Heart right ventricle (tissue), 16 donors: ENCODE measurements around the gene PRTFDC1. TPM values are rescaled to one million over a fixed set of nuclear protein-coding genes. Genes with fewer than 3 reads are reported as not detected.

ENCODE experiments used
- ATAC-seq, 8 donors: fragments of 200-7000 bp; cut with Tn5 transposase; one replicate each; pipeline ENCODE4 v1.9.1; 2020; ENCODE audit warnings: mild to moderate bottlenecking in 8 of 8, moderate library complexity in 8 of 8, moderate number of reproducible peaks in 1 of 8
- DNase-seq, 2 donors: peaks; one replicate each; pipeline ENCODE4 v3.0.0-alpha.2; 2020
- H3K27ac ChIP-seq, 10 donors: fragments of 200-600 bp; sonication (generic) in 2 of 10; one replicate each; pipeline versions ENCODE4 v1.5.0 to v1.8.0; 2020 to 2022; ENCODE audit warnings: mild to moderate bottlenecking in 3 of 10
- H3K27me3 ChIP-seq, 7 donors: fragments of 200-600 bp; one replicate each; pipeline ENCODE4 v1.8.0; 2021 to 2022; ENCODE audit warnings: mild to moderate bottlenecking in 2 of 7
- H3K36me3 ChIP-seq, 9 donors: fragments of 200-600 bp; sonication (generic) in 1 of 9; one replicate each; pipeline versions ENCODE4 v1.5.0 to v1.8.0; 2020 to 2022; ENCODE audit warnings: mild to moderate bottlenecking in 2 of 9
- H3K4me1 ChIP-seq, 9 donors: fragments of 200-600 bp; sonication (generic) in 1 of 9; one replicate each; pipeline versions ENCODE4 v1.5.0 to v1.8.0; 2020 to 2022; ENCODE audit warnings: mild to moderate bottlenecking in 4 of 9
- H3K4me3 ChIP-seq, 10 donors: fragments of 200-600 bp; sonication (generic) in 2 of 10; one replicate each; pipeline versions ENCODE4 v1.5.0 to v1.8.0; 2020 to 2022; ENCODE audit warnings: mild to moderate bottlenecking in 7 of 10, moderate library complexity in 2 of 10
- H3K9me3 ChIP-seq, 11 donors: fragments of 200-600 bp in 10 of 11; sonication (generic) in 2 of 11; one replicate each; pipeline versions ENCODE4 v1.5.0 to v1.8.0; 2013 to 2022; ENCODE audit warnings: mild to moderate bottlenecking in 2 of 11, control low read depth in 1 of 11, moderate library complexity in 1 of 11
- CTCF ChIP-seq, 9 donors: fragments of 200-600 bp; sonication (generic) in 2 of 9; IDR thresholded peaks; one replicate each; pipeline versions ENCODE4 v1.5.0 to v1.8.0; 2021 to 2022; ENCODE audit warnings: antibody characterized with exemption in 9 of 9, mild to moderate bottlenecking in 5 of 9, moderate library complexity in 1 of 9
- WGBS, 2 donors: extraction: QIAGEN DNeasy Blood & Tissue Kit; methylation state at CpG; one replicate each; pipeline ENCODE4 v1.1.7; 2013; ENCODE audit warnings: inconsistent platforms in 1 of 2; 5-methylcytosine and 5-hydroxymethylcytosine counted together
- intact Hi-C, 10 donors: fragments of 100-400 bp; cut with DNase I; formaldehyde crosslinking; loops; one replicate each; pipeline versions ENCODE4 v1.11.1 to v1.14.2; 2022
- polyA plus RNA-seq, 2 donors: library from polyadenylated mRNA; stranded (reverse); fragments of 200-250 nt; gene quantifications; one replicate each; pipeline ENCODE4 v1.2.3, GENCODE V29; 2013
- total RNA-seq, 10 donors: library from RNA; stranded (reverse); fragmentation: NEBNext Ultra II Directional in 3 of 10; extraction: Animal tissue kit (Norgen Biotek cat#: 25700) in 3 of 10; gene quantifications; one replicate each; pipeline versions ENCODE4 v1.2.1 to v1.2.4, GENCODE V29; 2021 to 2023
- donor health status: Arrhythmogenic right ventricular cardiomyopathy.
- donor health status: ischemic (EF 13 %, LVEDD 7.1; RV severe dilation, severe dysfunction).
- donor health status: healthy with polysubstance abuse.
- donor health status: DM: no; HTN: yes; CAD: no.
- donor health status: DM: no; HTN: no; CAD: no.
- donor health status: ischemic (EF 25% LVEDD 6.9; RV normal size, moderate dysfunction).
- donor health status: ischemic (EF 25% LVEDD 5.7; RV mildly dilated, moderate dysfunction).
- donor health status: healthy.
- donor health status: DM: yes; HTN: yes; CAD: no.
- donor health status: Ischemic cardiomyopathy.
- donor health status: ischemic (EF 35%, LVEDD 5.7; RV mildly dilated, moderate dysfunction).
- donor health status: nonischemic (EF 11% LVEDD 7.7; RV severe dilation, severe dysfunction).
- donor health status: DM: yes; HTN: yes; CAD: no.
- donor health status: PGD.
- donor health status: ischemic (EF 29% LVEDD 5.4; RV normal size, mild dysfunction).
- donor health status: nonischemic (EF 23%, LVEDD 6.1; RV moderate dilation, normal function).

PRTFDC1 gene
- total and polyA plus RNA-seq, 12 donors = 2.5 to 11.4 (median 5.0) TPM

GRCh38 chr10:24916365-24916764, 36.0 kb downstream of the PRTFDC1 start:
- 82 to 91% methylated on average over 2 of the region's 2 CpGs for WGBS, 2 donors
- intact Hi-C loops = no loop called here
- H3K9me3 ChIP-seq = peaks cover 0 to 9% (median 0%) of the 10 kb centered on the region in 11 donors
- ATAC-seq (no peak), DNase-seq (no peak)
- no peaks in the 10 kb centered on the region for H3K27me3 ChIP-seq
- H3K36me3 ChIP-seq = no peaks in the 10 kb centered on the region
- peaks cover 0 to 43% (median 8%) of the 10 kb centered on the region in 9 donors for H3K4me1 ChIP-seq
- H3K4me3 ChIP-seq = no peak overlapping the region
- H3K27ac ChIP-seq = no peak overlapping the region
- TF ChIP-seq CTCF (IDR thresholded peaks at IDR 0.05) = no peak

- no peak for DNase-seq
- Histone ChIP-seq H3K4me1 (peaks cover 0 to 38% (median 3%) of the 10 kb centered on the region in 9 donors), H3K27me3 (no peaks in the 10 kb centered on the region), H3K36me3 (no peaks in the 10 kb centered on the region), H3K9me3 (peaks cover 0 to 9% (median 0%) of the 10 kb centered on the region in 11 donors), H3K27ac (no peak overlapping the region), H3K4me3 (no peak overlapping the region)
- intact Hi-C loops = no loop called here
- ATAC-seq = no peak
- TF ChIP-seq CTCF (IDR thresholded peaks at IDR 0.05) = no peak
Measured at GRCh38 chr10:24915304-24915703, 37.1 kb downstream of the PRTFDC1 start.

DNA sequence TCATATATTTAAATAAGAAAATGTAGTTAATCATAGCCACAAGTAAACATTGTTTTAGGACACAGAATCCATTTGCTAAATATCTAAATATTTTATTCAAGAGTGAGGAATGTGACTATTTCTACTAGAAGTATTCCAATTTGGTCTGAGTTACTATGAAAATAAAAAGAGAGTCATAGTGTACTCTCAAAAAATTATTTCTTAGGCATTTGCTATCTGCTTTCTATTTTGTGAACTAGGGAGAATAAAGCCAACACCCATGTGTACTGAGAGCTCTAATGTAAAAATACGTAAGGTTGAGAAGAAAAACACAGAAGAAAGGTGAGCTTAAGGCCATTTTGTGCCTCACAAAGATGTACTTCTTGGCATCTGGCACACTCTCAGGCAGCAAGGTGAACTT, 38.3 kb downstream of the PRTFDC1 start:
- H3K27me3 ChIP-seq = no peaks in the 10 kb centered on the region
- no peak for TF ChIP-seq CTCF (IDR thresholded peaks at IDR 0.05)
- no peak overlapping the region for H3K4me3 ChIP-seq
- peaks cover 0 to 4% (median 0%) of the 10 kb centered on the region in 11 donors for H3K9me3 ChIP-seq
- H3K4me1 ChIP-seq = peaks cover 0 to 42% (median 3%) of the 10 kb centered on the region in 9 donors
- H3K27ac ChIP-seq = peak overlapping the region in 2 of 10 donors; percentile 28 to 36
- WGBS, 2 donors = 84 to 92% methylated on average over 1 of the region's 1 CpG
- DNase-seq = no peak
- H3K36me3 ChIP-seq = no peaks in the 10 kb centered on the region
- intact Hi-C loops = loop anchor here in 1 of 10 donors (5.0 kb wide), 1 partner anchor 47 kb away; no protein-coding TSS in a partner anchor
- peak in 1 of 8 donors; percentile 41 for ATAC-seq

GRCh38 chr10:24912215-24912614, 40.2 kb downstream of the PRTFDC1 start:
- no peaks in the 10 kb centered on the region for H3K36me3 ChIP-seq
- H3K4me1 ChIP-seq = peaks cover 0 to 47% (median 3%) of the 10 kb centered on the region in 9 donors
- no peaks in the 10 kb centered on the region for H3K9me3 ChIP-seq
- H3K27me3 ChIP-seq = no peaks in the 10 kb centered on the region
- DNase-seq (no peak), ATAC-seq (peak in 6 of 8 donors; percentile 47 to 82 (median 66))
- 52 to 66% methylated on average over 2 of the region's 2 CpGs for WGBS, 2 donors
- TF ChIP-seq CTCF (IDR thresholded peaks at IDR 0.05) = no peak
- intact Hi-C loops = loop anchor here in 1 of 10 donors (5.0 kb wide), 1 partner anchor 45 kb away; no protein-coding TSS in a partner anchor
- H3K4me3 ChIP-seq = no peak overlapping the region
- peak overlapping the region in 2 of 10 donors; percentile 31 to 52 for H3K27ac ChIP-seq
